Transverse colon (tissue), 4 donors: Measurements from ENCODE around the gene SLC6A4. TPM values are rescaled to one million over a fixed set of nuclear protein-coding genes. Genes with fewer than 3 reads are reported as not detected.

Experiments used
- DNase-seq: peaks from one replicate; pipeline ENCODE4 v3.0.0-alpha.2; 2019
- H3K27ac ChIP-seq, 4 donors: fragments of 200-600 bp; sonication (generic); 2 replicates each; pipeline ENCODE4 v1.5.1; 2016 to 2018; ENCODE audit warnings: inconsistent platforms in 4 of 4
- H3K27me3 ChIP-seq: fragments of 200-600 bp; sonication (generic); 2 replicates; pipeline ENCODE4 v1.5.1; 2017; ENCODE audit warnings: inconsistent platforms
- H3K36me3 ChIP-seq, 4 donors: fragments of 200-600 bp; sonication (generic); 2 replicates each; pipeline ENCODE4 v1.5.1; 2017 to 2019; ENCODE audit warnings: inconsistent platforms in 4 of 4
- H3K4me1 ChIP-seq, 4 donors: fragments of 200-600 bp; sonication (generic); 2 replicates each; pipeline ENCODE4 v1.5.1; 2017 to 2020; ENCODE audit warnings: inconsistent platforms in 4 of 4
- H3K4me3 ChIP-seq, 4 donors: fragments of 200-600 bp; sonication (generic); 1 replicate in 1 of 4; 2 replicates in 3 of 4; pipeline versions ENCODE4 v1.5.1 to v1.6.1; 2017 to 2019; ENCODE audit warnings: inconsistent platforms in 4 of 4
- H3K9me3 ChIP-seq, 2 donors: fragments of 200-600 bp; sonication (generic); 2 replicates each; pipeline ENCODE4 v1.5.1; 2017 to 2019; ENCODE audit warnings: inconsistent platforms in 2 of 2
- EP300 ChIP-seq: sonication (generic); formaldehyde crosslinking; IDR thresholded peaks from one replicate; pipeline ENCODE4 v1.6.1; 2017; ENCODE audit warnings: antibody characterized with exemption, low read depth
- POLR2A ChIP-seq: fragments of 450-650 bp; IDR thresholded peaks from one replicate; pipeline ENCODE4 v1.6.1; 2016; ENCODE audit warnings: antibody characterized with exemption, mild to moderate bottlenecking, moderate library complexity
- POLR2AphosphoS5 ChIP-seq, 3 donors: sonication (generic); formaldehyde crosslinking; IDR thresholded peaks; one replicate each; pipeline ENCODE4 v1.6.1; 2016; ENCODE audit warnings: antibody characterized with exemption in 3 of 3
- WGBS, 2 donors: methylation state at CpG; one replicate each; pipeline ENCODE4 v1.1.5; 2018; ENCODE audit warnings: low coverage in 1 of 2; 5-methylcytosine and 5-hydroxymethylcytosine counted together
- in situ Hi-C, 4 donors: fragments of 200-750 bp; cut with MboI; loops; one replicate each; pipeline versions ENCODE4 v1.15.0 to v1.15.1; 2017; ENCODE audit warnings: low sequenced_read_pairs in 3 of 4, low pct_ligation_motif_present in 1 of 4, low pct_unique_long_range_greater_than_20kb in 1 of 4
- intact Hi-C: fragments of 100-400 bp; cut with DNase I; formaldehyde crosslinking; loops from one replicate; pipeline ENCODE4 v1.15.1; 2023; ENCODE audit warnings: low total_unique reads
- total RNA-seq, 4 donors: library from RNA; depleted of rRNA; stranded (reverse); fragments of >200 nt; gene quantifications; one replicate each; pipeline ENCODE4 v1.1.0, GENCODE V29; 2016
- TF ChIP-seq, protein P1 (sequence below), 5 experiments: fragments of 200-600 bp in 3 of 5; fragments of 450-650 bp in 2 of 5; sonication (generic) in 3 of 5; IDR thresholded peaks; 1 replicate in 2 of 5; 2 replicates in 3 of 5; pipeline ENCODE4 v1.5.1; 2016 to 2017; ENCODE audit warnings: antibody characterized with exemption in 5 of 5, inconsistent platforms in 3 of 5, mild to moderate bottlenecking in 2 of 5, moderate library complexity in 1 of 5

Gene SLC6A4
- total RNA-seq, 4 donors from 2014 or later: 0.16 to 4.8 TPM; not detected in 2

DNA sequence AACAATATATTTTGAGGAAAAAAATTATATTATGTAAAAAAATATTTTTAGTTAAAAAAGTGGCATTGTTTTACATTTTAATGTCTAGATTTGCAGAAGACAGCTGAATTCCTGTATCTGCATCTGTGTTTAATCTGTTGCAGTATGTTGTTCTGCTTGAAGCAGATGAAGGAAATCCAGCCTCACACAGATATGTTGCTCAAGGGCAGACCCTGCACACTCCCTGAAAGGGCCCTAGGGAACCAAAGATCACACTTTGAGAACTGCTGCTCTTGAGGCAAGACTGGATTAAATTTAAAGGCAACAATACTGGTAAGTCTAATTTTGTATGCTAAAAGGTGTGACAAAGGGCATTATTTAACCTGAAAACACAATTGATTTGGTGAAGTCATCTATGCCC, 16.4 kb upstream of the SLC6A4 start:
- Histone ChIP-seq H3K27me3 (no peaks in the 10 kb centered on the region), H3K4me3 (no peak overlapping the region), H3K4me1 (no peaks in the 10 kb centered on the region), H3K36me3 (peaks cover 0 to 18% (median 6%) of the 10 kb centered on the region in 4 donors), H3K9me3 (no peaks in the 10 kb centered on the region), H3K27ac (no peak overlapping the region)
- no peak for DNase-seq
- TF ChIP-seq EP300: no peak
- TF ChIP-seq POLR2A: no peak
- no peak for TF ChIP-seq POLR2AphosphoS5 (IDR thresholded peaks at IDR 0.05)
- TF ChIP-seq, protein P1, sequence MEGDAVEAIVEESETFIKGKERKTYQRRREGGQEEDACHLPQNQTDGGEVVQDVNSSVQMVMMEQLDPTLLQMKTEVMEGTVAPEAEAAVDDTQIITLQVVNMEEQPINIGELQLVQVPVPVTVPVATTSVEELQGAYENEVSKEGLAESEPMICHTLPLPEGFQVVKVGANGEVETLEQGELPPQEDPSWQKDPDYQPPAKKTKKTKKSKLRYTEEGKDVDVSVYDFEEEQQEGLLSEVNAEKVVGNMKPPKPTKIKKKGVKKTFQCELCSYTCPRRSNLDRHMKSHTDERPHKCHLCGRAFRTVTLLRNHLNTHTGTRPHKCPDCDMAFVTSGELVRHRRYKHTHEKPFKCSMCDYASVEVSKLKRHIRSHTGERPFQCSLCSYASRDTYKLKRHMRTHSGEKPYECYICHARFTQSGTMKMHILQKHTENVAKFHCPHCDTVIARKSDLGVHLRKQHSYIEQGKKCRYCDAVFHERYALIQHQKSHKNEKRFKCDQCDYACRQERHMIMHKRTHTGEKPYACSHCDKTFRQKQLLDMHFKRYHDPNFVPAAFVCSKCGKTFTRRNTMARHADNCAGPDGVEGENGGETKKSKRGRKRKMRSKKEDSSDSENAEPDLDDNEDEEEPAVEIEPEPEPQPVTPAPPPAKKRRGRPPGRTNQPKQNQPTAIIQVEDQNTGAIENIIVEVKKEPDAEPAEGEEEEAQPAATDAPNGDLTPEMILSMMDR (IDR thresholded peaks at IDR 0.05): no peak
- intact Hi-C loops (loop anchor here (5.0 kb wide), 1 partner anchor 1865 kb away; no protein-coding TSS in a partner anchor), in situ Hi-C loops (no loop called here)

DNA sequence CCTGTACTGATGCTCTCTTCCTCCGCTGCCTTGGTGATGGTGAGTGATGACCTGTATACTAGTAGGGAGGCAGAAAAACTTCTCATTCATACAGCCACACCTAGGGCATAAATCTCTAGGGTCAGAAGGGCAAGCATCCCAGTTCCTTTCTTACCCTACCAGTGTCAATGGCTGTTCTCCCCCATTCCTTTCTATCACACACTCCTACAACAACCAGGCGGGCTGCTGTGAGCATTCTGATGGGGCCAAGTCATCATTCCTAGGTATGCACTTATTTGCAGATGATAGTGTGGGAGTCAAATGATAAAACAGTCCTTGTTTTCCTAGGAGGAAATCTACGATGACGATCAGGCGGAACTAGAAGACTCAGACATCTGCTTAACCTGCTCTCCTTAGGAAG, 14.0 kb upstream of the SLC6A4 start:
- Histone ChIP-seq H3K9me3 (no peaks in the 10 kb centered on the region), H3K4me3 (no peak overlapping the region), H3K27me3 (no peaks in the 10 kb centered on the region), H3K4me1 (no peaks in the 10 kb centered on the region), H3K27ac (no peak overlapping the region), H3K36me3 (peaks cover 0 to 18% (median 5%) of the 10 kb centered on the region in 4 donors)
- in situ Hi-C loops (no loop called here), intact Hi-C loops (no loop called here)
- no peak for DNase-seq
- whole genome bisulfite sequencing, 2 donors: 98% methylated on average over 5 of the region's 5 CpGs; no CpG with 5 or more reads in 1 of the 2 donors
- TF ChIP-seq POLR2A (no peak), EP300 (no peak), POLR2AphosphoS5 (IDR thresholded peaks at IDR 0.05) (no peak)
- TF ChIP-seq, protein P1 (IDR thresholded peaks at IDR 0.05): no peak

DNA sequence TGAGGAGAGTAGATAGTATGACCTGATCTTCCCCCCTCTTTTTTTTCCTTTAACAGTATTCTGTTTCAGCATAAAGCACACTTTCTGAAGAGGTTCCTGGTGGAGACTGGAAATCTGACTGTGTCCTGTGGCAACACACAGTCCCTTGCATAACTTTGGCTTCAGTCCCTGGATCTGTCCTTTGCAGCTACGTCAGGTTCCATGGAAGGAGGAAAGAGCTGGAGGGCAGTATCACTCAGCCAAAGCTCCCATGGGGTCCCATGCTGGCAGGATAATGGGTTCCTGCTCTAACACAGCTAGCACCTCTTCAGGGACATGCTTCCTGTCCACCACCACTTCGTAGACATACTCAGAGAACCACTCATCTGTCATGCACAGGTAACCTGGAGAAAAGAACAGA, 13.3 kb upstream of the SLC6A4 start:
- H3K36me3 ChIP-seq: peaks cover 0 to 18% (median 5%) of the 10 kb centered on the region in 4 donors
- no peak for DNase-seq
- intact Hi-C loops: no loop called here
- H3K27ac ChIP-seq: no peak overlapping the region
- H3K4me3 ChIP-seq: no peak overlapping the region
- in situ Hi-C loops: no loop called here
- TF ChIP-seq POLR2A (no peak), EP300 (no peak), POLR2AphosphoS5 (IDR thresholded peaks at IDR 0.05) (no peak)
- TF ChIP-seq, protein P1 (IDR thresholded peaks at IDR 0.05): no peak
- no peaks in the 10 kb centered on the region for H3K9me3 ChIP-seq
- H3K27me3 ChIP-seq: no peaks in the 10 kb centered on the region
- H3K4me1 ChIP-seq: no peaks in the 10 kb centered on the region
- 98% methylated on average over 2 of the region's 2 CpGs; no CpG with 5 or more reads in 1 of the 2 donors for WGBS, 2 donors

DNA sequence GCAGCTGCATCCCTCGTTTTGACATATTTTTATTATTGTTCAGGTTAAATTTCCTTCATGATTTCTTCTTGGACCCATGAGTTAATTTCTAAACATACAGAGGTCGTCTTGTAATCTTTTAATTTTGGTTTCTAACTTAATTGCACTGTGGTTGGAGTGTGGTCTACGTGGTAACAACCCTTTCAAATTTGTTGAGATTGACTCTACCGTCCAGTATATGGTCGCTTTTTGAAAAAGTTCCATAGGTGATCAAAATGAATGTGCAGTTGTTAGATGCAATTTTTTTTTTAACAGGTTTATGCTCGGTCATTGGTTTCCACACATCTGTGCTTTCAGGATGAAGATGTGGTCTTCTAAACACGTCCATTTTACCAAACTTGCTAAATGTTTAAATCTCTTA, 11.0 kb upstream of the SLC6A4 start:
- no peak overlapping the region for H3K27ac ChIP-seq
- WGBS, 2 donors: 80 to 88% methylated on average over 7 of the region's 7 CpGs
- in situ Hi-C loops: no loop called here

More for the DNA sequence above, 11.0 kb upstream of the SLC6A4 start:
- TF ChIP-seq POLR2A (no peak), EP300 (no peak), POLR2AphosphoS5 (IDR thresholded peaks at IDR 0.05) (no peak)
- TF ChIP-seq, protein P1 (IDR thresholded peaks at IDR 0.05): no peak
- Histone ChIP-seq H3K4me3 (no peak overlapping the region), H3K36me3 (peaks cover 0 to 18% (median 5%) of the 10 kb centered on the region in 4 donors), H3K9me3 (no peaks in the 10 kb centered on the region), H3K4me1 (no peaks in the 10 kb centered on the region), H3K27me3 (no peaks in the 10 kb centered on the region)
- no peak for DNase-seq
- intact Hi-C loops: no loop called here
